Colonic mucosa (tissue), 4 donors: ENCODE results near the gene ARL15. TPM values are rescaled to one million over a fixed set of nuclear protein-coding genes. Genes with fewer than 3 reads are reported as not detected.
A peak's percentile ranks its signal among the peaks of the same experiment; 100 is the strongest.

Source experiments
- DNase-seq: peaks from one replicate; pipeline ENCODE4 v3.0.0-alpha.2; 2020
- H3K27ac ChIP-seq: fragments of 200-600 bp; one replicate; pipeline ENCODE4 v1.8.0; 2021
- H3K27me3 ChIP-seq: fragments of 200-600 bp; one replicate; pipeline ENCODE4 v1.8.0; 2021
- H3K36me3 ChIP-seq: fragments of 200-600 bp; one replicate; pipeline ENCODE4 v1.8.0; 2021
- H3K4me1 ChIP-seq: fragments of 200-600 bp; one replicate; pipeline ENCODE4 v1.8.0; 2021; ENCODE audit warnings: mild to moderate bottlenecking
- H3K4me3 ChIP-seq: fragments of 200-600 bp; one replicate; pipeline ENCODE4 v1.8.0; 2021
- H3K9ac ChIP-seq, 2 donors: one replicate each; pipeline ENCODE4 v1.7.0; 2013; ENCODE audit warnings: control low read depth in 2 of 2, low read depth in 2 of 2, low read length in 2 of 2
- H3K9me3 ChIP-seq: fragments of 200-600 bp; one replicate; pipeline ENCODE4 v1.8.0; 2021
- intact Hi-C: fragments of 100-400 bp; cut with DNase I; formaldehyde crosslinking; loops from one replicate; pipeline ENCODE4 v1.14.1; 2022
- total RNA-seq, 2 donors: library from RNA; stranded (reverse); fragmentation: NEBNext Ultra II Directional in 1 of 2; extraction: Animal tissue kit (Norgen Biotek cat#: 25700) in 1 of 2; gene quantifications; one replicate each; pipeline ENCODE4 v1.2.1, GENCODE V29; 2021
- TF ChIP-seq, protein P1 (sequence below): fragments of 200-600 bp; IDR thresholded peaks from one replicate; pipeline ENCODE4 v1.8.0; 2022; ENCODE audit warnings: antibody characterized with exemption, mild to moderate bottlenecking
- donor health status: healthy.
- donor health status: DM: no; HTN: no; CAD: no.
- donor health status: DM: no; HTN: no; CAD: no.

ARL15 gene
- total RNA-seq, 2 donors from 2014 or later: 18.4 to 35.1 TPM

DNA sequence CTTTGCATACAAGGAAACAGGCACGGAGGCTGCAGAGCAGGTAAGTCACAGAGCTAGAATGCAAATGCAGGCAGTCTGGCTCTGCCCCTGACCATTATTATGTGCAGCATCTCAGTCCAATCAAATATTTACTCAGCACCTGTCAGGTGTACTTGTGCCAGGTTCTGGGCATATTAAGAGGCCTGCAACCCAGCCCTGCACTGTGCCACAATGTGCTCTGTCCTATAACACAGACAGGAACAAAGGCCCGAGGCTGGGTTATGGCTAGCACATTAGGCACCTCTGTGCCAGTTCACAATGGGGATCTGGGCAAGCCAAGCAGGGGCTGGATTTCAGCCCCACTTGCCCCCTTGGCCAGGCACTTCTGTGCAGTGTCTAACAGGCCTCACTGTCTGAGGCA is 14.0 kb downstream of the ARL15 start:
- Histone ChIP-seq H3K27me3 (no peaks in the 10 kb centered on the region), H3K4me1 (peaks cover 13% of the 10 kb centered on the region), H3K27ac (peak overlapping the region; percentile 60)

DNA sequence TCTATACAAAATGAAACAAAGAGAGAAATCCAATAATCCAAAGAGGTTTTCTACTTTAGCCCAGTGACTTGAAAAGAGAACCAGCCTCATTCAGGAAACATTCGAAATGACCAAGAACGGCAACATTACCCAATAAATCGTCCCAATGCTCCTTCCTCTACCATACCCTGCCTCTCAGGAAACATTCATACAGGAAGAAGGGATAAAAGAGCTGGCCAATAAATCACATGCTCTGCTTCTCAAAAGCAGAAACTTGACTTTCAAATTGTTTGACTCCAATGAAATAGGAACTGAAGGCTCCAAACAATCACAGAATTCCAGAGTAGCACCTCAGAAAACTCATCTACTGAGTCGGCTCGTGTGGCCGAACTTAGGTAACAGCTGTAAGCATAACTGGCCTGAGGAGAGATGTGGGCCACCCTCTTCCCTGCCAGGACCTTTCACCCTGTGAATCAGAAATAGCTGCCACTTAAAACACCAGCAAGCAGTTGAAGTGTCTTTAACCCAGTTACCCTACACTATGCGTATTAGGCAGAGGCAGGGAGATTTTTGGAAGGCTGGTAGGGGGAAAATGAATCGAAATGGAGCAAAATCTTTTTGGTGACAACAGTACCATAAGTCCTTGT is 14.6 kb downstream of the ARL15 start:
- peaks cover 13% of the 10 kb centered on the region for H3K4me1 ChIP-seq

More for the DNA sequence above, 14.0 kb downstream of the ARL15 start:
- peak; percentile 67 for DNase-seq
- TF ChIP-seq, protein P1, sequence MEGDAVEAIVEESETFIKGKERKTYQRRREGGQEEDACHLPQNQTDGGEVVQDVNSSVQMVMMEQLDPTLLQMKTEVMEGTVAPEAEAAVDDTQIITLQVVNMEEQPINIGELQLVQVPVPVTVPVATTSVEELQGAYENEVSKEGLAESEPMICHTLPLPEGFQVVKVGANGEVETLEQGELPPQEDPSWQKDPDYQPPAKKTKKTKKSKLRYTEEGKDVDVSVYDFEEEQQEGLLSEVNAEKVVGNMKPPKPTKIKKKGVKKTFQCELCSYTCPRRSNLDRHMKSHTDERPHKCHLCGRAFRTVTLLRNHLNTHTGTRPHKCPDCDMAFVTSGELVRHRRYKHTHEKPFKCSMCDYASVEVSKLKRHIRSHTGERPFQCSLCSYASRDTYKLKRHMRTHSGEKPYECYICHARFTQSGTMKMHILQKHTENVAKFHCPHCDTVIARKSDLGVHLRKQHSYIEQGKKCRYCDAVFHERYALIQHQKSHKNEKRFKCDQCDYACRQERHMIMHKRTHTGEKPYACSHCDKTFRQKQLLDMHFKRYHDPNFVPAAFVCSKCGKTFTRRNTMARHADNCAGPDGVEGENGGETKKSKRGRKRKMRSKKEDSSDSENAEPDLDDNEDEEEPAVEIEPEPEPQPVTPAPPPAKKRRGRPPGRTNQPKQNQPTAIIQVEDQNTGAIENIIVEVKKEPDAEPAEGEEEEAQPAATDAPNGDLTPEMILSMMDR: no peak
- intact Hi-C loops: no loop called here
- peak overlapping the region in 1 of 2 donors; percentile 46 for H3K9ac ChIP-seq
- H3K36me3 ChIP-seq: no peaks in the 10 kb centered on the region
- H3K9me3 ChIP-seq: no peaks in the 10 kb centered on the region
- H3K4me3 ChIP-seq: no peak overlapping the region

DNA sequence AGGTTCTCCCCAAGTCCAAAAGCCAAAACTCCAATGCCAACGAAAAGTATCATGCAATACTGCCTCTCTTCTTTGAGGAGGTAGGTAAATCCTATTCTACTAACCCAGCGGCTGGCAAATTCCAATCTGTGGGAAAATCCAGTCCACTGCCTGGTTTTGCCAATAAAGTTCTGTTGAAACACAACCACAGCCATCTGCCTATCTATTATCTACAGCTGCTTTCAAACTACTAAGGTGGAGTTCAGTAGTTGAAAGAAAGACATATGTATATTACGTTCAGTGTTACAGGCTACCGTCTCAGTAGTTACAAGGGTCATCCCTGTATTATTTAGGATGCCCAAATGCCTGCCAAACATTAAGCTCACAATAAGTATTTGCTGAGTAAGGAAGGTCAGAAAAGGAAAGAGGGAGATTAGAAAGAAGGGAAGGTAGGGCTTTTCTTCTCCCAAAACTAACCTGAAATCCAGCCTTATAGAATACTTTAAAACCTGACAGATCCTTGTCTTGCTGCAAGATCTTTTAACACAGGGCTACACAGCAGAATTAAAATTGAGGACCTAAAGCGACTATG is 16.2 kb downstream of the ARL15 start:
- Histone ChIP-seq H3K9me3 (no peaks in the 10 kb centered on the region), H3K27ac (no peak overlapping the region), H3K36me3 (no peaks in the 10 kb centered on the region), H3K4me1 (peaks cover 15% of the 10 kb centered on the region), H3K4me3 (no peak overlapping the region), H3K27me3 (no peaks in the 10 kb centered on the region), H3K9ac (no peak overlapping the region)
- intact Hi-C loops: no loop called here
- no peak for DNase-seq
- TF ChIP-seq, protein P1: no peak

More for the DNA sequence above, 14.6 kb downstream of the ARL15 start:
- intact Hi-C loops: no loop called here
- Histone ChIP-seq H3K9ac (peak overlapping the region in 1 of 2 donors; percentile 46), H3K9me3 (no peaks in the 10 kb centered on the region), H3K27ac (peak overlapping the region; percentile 60), H3K4me3 (no peak overlapping the region), H3K36me3 (no peaks in the 10 kb centered on the region), H3K27me3 (no peaks in the 10 kb centered on the region)
- TF ChIP-seq, protein P1: no peak
- no peak for DNase-seq

GRCh38 chr5:54292866-54293265 is 17.5 kb downstream of the ARL15 start:
- intact Hi-C loops: no loop called here
- DNase-seq: no peak
- Histone ChIP-seq H3K27me3 (no peaks in the 10 kb centered on the region), H3K4me3 (no peak overlapping the region), H3K9ac (no peak overlapping the region), H3K4me1 (peaks cover 23% of the 10 kb centered on the region), H3K27ac (no peak overlapping the region), H3K36me3 (no peaks in the 10 kb centered on the region), H3K9me3 (no peaks in the 10 kb centered on the region)
- TF ChIP-seq, protein P1: no peak

GRCh38 chr5:54291498-54291897 is 18.9 kb downstream of the ARL15 start:
- H3K27me3 ChIP-seq: no peaks in the 10 kb centered on the region
- TF ChIP-seq, protein P1: no peak
- no peak overlapping the region for H3K27ac ChIP-seq
- H3K9ac ChIP-seq: no peak overlapping the region
- no peaks in the 10 kb centered on the region for H3K36me3 ChIP-seq
- H3K4me3 ChIP-seq: no peak overlapping the region
- intact Hi-C loops: no loop called here
- peaks cover 20% of the 10 kb centered on the region for H3K4me1 ChIP-seq
- H3K9me3 ChIP-seq: no peaks in the 10 kb centered on the region
- DNase-seq: no peak
